Suprapubic skin (tissue), 4 donors: ENCODE measurements around the gene EPHA8. TPM values are rescaled to one million over a fixed set of nuclear protein-coding genes. Genes with fewer than 3 reads are reported as not detected.

Experiments
- DNase-seq, 2 donors: peaks; one replicate each; pipeline ENCODE4 v3.0.0-alpha.2; 2019; ENCODE audit warnings: low spot score in 2 of 2
- H3K27ac ChIP-seq: fragments of 200-600 bp; sonication (generic); one replicate; pipeline ENCODE4 v1.5.1; 2019
- H3K27me3 ChIP-seq: fragments of 200-600 bp; sonication (generic); one replicate; pipeline ENCODE4 v1.5.1; 2019
- H3K36me3 ChIP-seq: fragments of 200-600 bp; sonication (generic); one replicate; pipeline ENCODE4 v1.5.1; 2019
- H3K4me1 ChIP-seq: fragments of 200-600 bp; sonication (generic); one replicate; pipeline ENCODE4 v1.5.1; 2019
- H3K4me3 ChIP-seq: fragments of 200-600 bp; sonication (generic); one replicate; pipeline ENCODE4 v1.5.1; 2019; ENCODE audit warnings: mild to moderate bottlenecking
- H3K9me3 ChIP-seq: fragments of 200-600 bp; sonication (generic); one replicate; pipeline ENCODE4 v1.5.1; 2019
- EP300 ChIP-seq: sonication (generic); formaldehyde crosslinking; IDR thresholded peaks from one replicate; pipeline ENCODE4 v1.6.1; 2017; ENCODE audit warnings: antibody characterized with exemption
- POLR2A ChIP-seq, 2 donors: fragments of 450-650 bp; IDR thresholded peaks; one replicate each; pipeline ENCODE4 v1.6.1; 2017; ENCODE audit warnings: antibody characterized with exemption in 2 of 2, mild to moderate bottlenecking in 2 of 2, moderate library complexity in 2 of 2
- POLR2AphosphoS5 ChIP-seq, 3 donors: sonication (generic); formaldehyde crosslinking; IDR thresholded peaks; one replicate each; pipeline ENCODE4 v1.6.1; 2017; ENCODE audit warnings: antibody characterized with exemption in 3 of 3
- WGBS: methylation state at CpG from one replicate; pipeline ENCODE4 v1.1.5; 2018; 5-methylcytosine and 5-hydroxymethylcytosine counted together
- total RNA-seq, 4 donors: library from RNA; depleted of rRNA; stranded (reverse); fragments of >200 nt; gene quantifications; one replicate each; pipeline ENCODE4 v1.1.0, GENCODE V29; 2016
- TF ChIP-seq, protein P1 (sequence below), 2 donors: fragments of 200-600 bp in 1 of 2; fragments of 450-650 bp in 1 of 2; sonication (generic) in 1 of 2; IDR thresholded peaks; one replicate each; pipeline ENCODE4 v1.5.1; 2016 to 2019; ENCODE audit warnings: antibody characterized with exemption in 2 of 2, mild to moderate bottlenecking in 1 of 2, moderate library complexity in 1 of 2

EPHA8 gene
- total RNA-seq, 4 donors from 2014 or later, result 0.34 to 0.64 TPM; not detected in 2

DNA sequence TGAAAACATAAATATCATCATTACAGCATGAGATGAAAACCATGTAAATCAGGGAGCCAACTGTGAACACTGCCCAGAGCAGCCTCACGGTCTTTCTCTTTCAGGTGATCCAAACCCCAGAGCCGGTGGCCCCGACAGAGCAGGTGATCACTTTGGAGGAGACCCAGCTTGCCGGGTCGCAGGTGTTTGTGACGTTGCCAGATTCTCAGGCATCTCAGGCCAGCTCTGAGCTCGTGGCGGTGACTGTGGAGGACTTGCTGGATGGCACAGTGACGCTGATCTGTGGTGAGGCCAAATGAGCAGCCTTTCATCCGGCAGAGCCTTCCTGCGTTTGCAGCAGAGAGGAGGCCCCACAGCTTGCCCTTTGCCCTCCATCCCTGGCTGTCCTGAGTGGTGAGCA lies 37.2 kb upstream of the EPHA8 start:
- no peaks in the 10 kb centered on the region for H3K9me3 ChIP-seq
- H3K27me3 ChIP-seq, result no peaks in the 10 kb centered on the region
- H3K36me3 ChIP-seq, result peaks cover 71% of the 10 kb centered on the region
- H3K4me3 ChIP-seq, result no peak overlapping the region
- 100% methylated on average over 7 of the region's 11 CpGs for WGBS
- TF ChIP-seq POLR2AphosphoS5 (IDR thresholded peaks at IDR 0.05), result no peak
- TF ChIP-seq EP300, result no peak
- no peak for TF ChIP-seq POLR2A (IDR thresholded peaks at IDR 0.05)
- TF ChIP-seq, protein P1, sequence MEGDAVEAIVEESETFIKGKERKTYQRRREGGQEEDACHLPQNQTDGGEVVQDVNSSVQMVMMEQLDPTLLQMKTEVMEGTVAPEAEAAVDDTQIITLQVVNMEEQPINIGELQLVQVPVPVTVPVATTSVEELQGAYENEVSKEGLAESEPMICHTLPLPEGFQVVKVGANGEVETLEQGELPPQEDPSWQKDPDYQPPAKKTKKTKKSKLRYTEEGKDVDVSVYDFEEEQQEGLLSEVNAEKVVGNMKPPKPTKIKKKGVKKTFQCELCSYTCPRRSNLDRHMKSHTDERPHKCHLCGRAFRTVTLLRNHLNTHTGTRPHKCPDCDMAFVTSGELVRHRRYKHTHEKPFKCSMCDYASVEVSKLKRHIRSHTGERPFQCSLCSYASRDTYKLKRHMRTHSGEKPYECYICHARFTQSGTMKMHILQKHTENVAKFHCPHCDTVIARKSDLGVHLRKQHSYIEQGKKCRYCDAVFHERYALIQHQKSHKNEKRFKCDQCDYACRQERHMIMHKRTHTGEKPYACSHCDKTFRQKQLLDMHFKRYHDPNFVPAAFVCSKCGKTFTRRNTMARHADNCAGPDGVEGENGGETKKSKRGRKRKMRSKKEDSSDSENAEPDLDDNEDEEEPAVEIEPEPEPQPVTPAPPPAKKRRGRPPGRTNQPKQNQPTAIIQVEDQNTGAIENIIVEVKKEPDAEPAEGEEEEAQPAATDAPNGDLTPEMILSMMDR (IDR thresholded peaks at IDR 0.05), result no peak
- DNase-seq, result peak; percentile 36 to 71
- peaks cover 9% of the 10 kb centered on the region for H3K4me1 ChIP-seq
- H3K27ac ChIP-seq, result no peak overlapping the region

DNA sequence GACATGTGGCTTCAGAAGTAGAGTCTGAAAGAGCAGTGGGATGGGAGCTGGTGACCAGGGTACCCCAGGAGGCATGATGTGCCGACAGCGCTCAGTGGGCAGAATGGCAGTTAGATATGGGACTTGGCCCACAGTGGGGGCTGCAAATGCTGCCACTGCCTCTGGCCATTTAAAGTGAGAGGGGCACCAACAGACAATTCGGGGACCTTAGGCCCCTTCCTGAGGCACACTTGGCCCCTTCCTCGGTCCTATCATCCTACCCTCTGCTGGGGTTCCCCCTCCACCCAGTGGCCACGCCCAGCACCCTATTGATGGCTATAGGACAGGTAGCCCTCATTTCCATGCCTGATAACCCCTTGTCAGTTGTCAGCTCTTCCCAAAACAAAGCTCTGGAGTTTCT lies 36.6 kb upstream of the EPHA8 start:
- DNase-seq, result peak; percentile 42 to 61
- WGBS, result 83% methylated on average over 5 of the region's 5 CpGs
- Histone ChIP-seq H3K27ac (no peak overlapping the region), H3K4me3 (no peak overlapping the region), H3K4me1 (peaks cover 9% of the 10 kb centered on the region), H3K27me3 (no peaks in the 10 kb centered on the region), H3K9me3 (no peaks in the 10 kb centered on the region), H3K36me3 (peaks cover 66% of the 10 kb centered on the region)
- TF ChIP-seq POLR2A (IDR thresholded peaks at IDR 0.05) (no peak), EP300 (no peak), POLR2AphosphoS5 (IDR thresholded peaks at IDR 0.05) (no peak)
- TF ChIP-seq, protein P1 (IDR thresholded peaks at IDR 0.05), result no peak

DNA sequence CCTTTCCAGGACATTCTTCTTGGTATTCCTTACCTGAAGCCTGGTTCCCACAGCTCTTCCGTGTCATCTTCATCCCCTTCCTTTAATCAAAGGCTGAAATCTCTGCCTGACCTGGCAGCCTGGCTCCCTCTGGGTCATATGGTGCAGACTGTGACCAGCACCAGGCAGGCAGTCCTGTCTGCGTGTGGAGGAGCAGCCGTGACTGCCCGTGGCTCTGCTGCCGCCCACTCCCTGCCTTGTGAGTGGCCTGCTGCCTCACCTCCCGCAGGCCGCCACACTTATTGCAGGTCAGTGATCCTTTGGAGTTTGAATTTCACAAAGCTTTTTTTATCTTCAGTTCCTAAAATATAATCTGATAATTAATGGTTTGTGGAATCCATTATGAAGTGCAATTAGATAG lies 36.2 kb upstream of the EPHA8 start:
- Histone ChIP-seq H3K4me3 (no peak overlapping the region), H3K27ac (no peak overlapping the region), H3K4me1 (peaks cover 9% of the 10 kb centered on the region), H3K27me3 (no peaks in the 10 kb centered on the region), H3K9me3 (no peaks in the 10 kb centered on the region), H3K36me3 (peaks cover 61% of the 10 kb centered on the region)
- TF ChIP-seq, protein P1 (IDR thresholded peaks at IDR 0.05), result no peak
- no peak for TF ChIP-seq POLR2A (IDR thresholded peaks at IDR 0.05)
- no peak for TF ChIP-seq EP300
- TF ChIP-seq POLR2AphosphoS5 (IDR thresholded peaks at IDR 0.05), result no peak
- peak; percentile 30 to 56 for DNase-seq
- 88% methylated on average over 7 of the region's 7 CpGs for WGBS

DNA sequence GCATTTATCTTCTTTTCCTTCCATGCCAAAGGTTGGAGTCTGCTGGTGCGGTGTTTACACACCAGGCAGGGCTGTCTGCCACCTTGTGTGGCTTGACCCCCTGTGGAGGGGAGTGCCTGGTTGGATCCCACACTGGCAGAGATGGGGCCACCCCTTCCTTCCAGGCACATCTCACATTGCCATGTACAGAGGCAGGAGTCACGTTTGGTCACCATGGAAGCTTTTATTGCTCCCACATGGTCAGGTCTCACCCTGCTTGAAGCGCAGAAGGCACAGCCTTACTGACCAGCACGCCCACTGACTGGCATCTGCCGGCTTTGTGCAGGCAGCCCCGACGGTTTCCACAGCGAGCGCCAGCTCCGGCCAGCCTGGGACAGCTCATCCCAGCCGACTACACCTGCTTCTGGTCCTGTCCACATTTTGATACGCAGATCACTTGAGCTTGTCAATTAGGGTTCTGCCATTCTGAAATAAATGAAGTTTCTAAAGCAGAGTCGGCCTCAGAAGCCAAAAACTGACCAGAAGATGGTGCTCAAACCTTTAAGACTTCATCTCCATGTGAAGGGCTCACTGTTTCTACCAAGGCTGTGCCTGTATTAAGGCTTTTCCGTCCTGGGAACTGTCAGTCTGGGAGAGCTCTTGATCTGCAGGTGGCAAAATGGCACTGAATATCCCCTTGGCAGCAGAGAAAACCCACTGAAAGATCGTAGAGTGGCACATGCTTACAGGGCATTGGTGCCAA lies 35.6 kb upstream of the EPHA8 start:
- H3K27ac ChIP-seq, result no peak overlapping the region
- H3K36me3 ChIP-seq, result peaks cover 55% of the 10 kb centered on the region
- no peak overlapping the region for H3K4me3 ChIP-seq
- DNase-seq, result peak; percentile 40 to 65
- H3K4me1 ChIP-seq, result peaks cover 9% of the 10 kb centered on the region
- TF ChIP-seq POLR2A (IDR thresholded peaks at IDR 0.05) (no peak), EP300 (no peak), POLR2AphosphoS5 (IDR thresholded peaks at IDR 0.05) (no peak)
- TF ChIP-seq, protein P1 (IDR thresholded peaks at IDR 0.05), result no peak
- H3K9me3 ChIP-seq, result no peaks in the 10 kb centered on the region
- 89% methylated on average over 7 of the region's 15 CpGs for WGBS
- H3K27me3 ChIP-seq, result no peaks in the 10 kb centered on the region

DNA sequence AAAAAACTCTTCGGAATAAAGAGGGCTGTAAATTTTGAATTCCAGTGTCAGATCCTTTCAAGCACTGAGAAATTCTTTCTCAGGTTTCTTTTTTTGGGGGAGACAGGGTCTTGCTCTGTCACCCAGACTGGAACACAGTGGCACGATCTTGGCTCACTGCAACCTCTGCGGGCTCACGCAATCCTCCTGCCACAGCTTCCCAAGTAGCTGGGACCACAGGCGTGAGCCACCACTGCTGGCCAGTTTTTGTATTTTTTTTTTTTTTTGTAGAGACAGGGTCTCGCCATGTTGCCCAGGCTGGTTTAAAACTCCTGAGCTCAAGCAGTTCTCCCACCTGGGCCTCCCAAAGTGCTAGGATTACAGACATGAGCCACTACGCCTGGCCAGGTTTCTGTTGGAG lies 34.8 kb upstream of the EPHA8 start:
- peaks cover 51% of the 10 kb centered on the region for H3K36me3 ChIP-seq
- DNase-seq, result peak in 1 of 2 donors; percentile 16
- H3K27ac ChIP-seq, result no peak overlapping the region
- no peaks in the 10 kb centered on the region for H3K27me3 ChIP-seq
- H3K4me1 ChIP-seq, result peaks cover 9% of the 10 kb centered on the region
- no peak overlapping the region for H3K4me3 ChIP-seq
- TF ChIP-seq EP300 (no peak), POLR2AphosphoS5 (IDR thresholded peaks at IDR 0.05) (no peak), POLR2A (IDR thresholded peaks at IDR 0.05) (no peak)
- TF ChIP-seq, protein P1 (IDR thresholded peaks at IDR 0.05), result no peak
- no peaks in the 10 kb centered on the region for H3K9me3 ChIP-seq
- WGBS, result 94% methylated on average over 7 of the region's 7 CpGs
